GM19238 (cell line): ENCODE measurements around the gene TAS2R13.

Source experiments
- DNase-seq: peaks from one replicate; pipeline ENCODE4 v3.0.0; 2011; ENCODE audit warnings: low spot score; ENCODE audit not compliant: insufficient read length

TAS2R13 gene, protein sequence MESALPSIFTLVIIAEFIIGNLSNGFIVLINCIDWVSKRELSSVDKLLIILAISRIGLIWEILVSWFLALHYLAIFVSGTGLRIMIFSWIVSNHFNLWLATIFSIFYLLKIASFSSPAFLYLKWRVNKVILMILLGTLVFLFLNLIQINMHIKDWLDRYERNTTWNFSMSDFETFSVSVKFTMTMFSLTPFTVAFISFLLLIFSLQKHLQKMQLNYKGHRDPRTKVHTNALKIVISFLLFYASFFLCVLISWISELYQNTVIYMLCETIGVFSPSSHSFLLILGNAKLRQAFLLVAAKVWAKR

GRCh38 chr12:10909462-10909861 lies at the start of gene TAS2R13:
Gene TAS2R13 (minus strand): TSS chr12:10909562. CDS start chr12:10909298, 264 bp downstream.
- DNase-seq: no peak

GRCh38 chr12:10957741-10958140 lies 48.4 kb upstream of the TAS2R13 start:
- no peak for DNase-seq

GRCh38 chr12:10956085-10956484 lies 46.7 kb upstream of the TAS2R13 start:
- DNase-seq: no peak

GRCh38 chr12:10952645-10953044 lies 43.3 kb upstream of the TAS2R13 start:
- no peak for DNase-seq

- no peak for DNase-seq
Measured at GRCh38 chr12:10943167-10943566, 33.8 kb upstream of the TAS2R13 start.

- DNase-seq: no peak
Measured at GRCh38 chr12:10941916-10942607, 32.7 kb upstream of the TAS2R13 start.

- DNase-seq: no peak
Measured at GRCh38 chr12:10941369-10941768, 32.0 kb upstream of the TAS2R13 start.

- DNase-seq: no peak
Measured at GRCh38 chr12:10940389-10940788, 31.0 kb upstream of the TAS2R13 start.

GRCh38 chr12:10939163-10939562 lies 29.8 kb upstream of the TAS2R13 start, which contains the start of gene TAS2R14:
Gene TAS2R14 (minus strand): TSS chr12:10939263. CDS start chr12:10939207, 56 bp downstream.
- no peak for DNase-seq

GRCh38 chr12:10936506-10936905 lies 27.1 kb upstream of the TAS2R13 start:
- DNase-seq: no peak

DNA sequence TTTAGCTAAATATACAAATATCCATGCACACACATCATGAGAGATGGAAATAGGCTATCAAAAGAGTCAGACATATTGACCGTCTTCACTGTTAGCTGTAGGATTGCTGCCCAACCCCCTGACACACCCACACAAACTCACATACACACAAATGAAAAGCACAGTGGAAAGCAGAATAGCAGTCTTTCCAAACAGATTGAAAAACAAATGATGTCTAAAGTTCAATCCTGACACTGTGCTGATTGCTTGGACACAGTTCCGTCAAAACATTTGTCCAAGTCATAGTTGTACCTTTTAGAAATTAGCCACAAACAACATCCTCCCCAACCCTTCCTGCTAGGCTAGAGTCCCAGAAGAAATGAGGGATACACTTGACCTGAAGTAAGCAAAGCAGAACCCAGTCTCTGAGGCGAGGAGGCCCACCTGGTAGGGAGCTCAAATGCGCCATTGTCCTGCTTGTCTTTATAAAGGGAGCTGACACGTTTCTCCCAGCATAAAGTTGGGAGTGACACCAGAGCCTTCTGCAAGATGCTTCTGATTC lies 19.5 kb upstream of the TAS2R13 start, which contains the start of gene PRH2:
TSS of gene PRH2 (plus strand) at position 491 of the 541 bp plus-strand sequence. CDS start at position 529, 38 bp downstream.
- DNase-seq: no peak

DNA sequence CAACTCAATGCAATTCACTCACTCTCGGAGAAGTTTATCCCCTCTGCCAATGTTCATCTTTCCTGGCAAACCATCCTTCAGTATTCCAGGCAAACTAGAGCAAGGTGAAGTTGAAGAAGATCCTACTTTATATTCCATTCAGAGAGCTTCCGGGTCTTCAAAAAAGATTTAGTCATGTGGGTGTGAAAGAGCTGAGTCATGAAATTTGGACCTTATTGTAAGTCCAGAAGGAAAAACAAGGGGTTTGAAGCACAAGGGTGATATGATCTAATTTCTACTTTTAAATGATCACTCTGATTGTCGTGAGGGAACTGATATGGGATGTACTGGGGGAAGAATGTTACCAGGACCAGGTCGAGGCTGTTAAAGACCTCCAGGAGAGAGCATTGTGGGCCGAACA lies 16.9 kb upstream of the TAS2R13 start:
- no peak for DNase-seq

DNA sequence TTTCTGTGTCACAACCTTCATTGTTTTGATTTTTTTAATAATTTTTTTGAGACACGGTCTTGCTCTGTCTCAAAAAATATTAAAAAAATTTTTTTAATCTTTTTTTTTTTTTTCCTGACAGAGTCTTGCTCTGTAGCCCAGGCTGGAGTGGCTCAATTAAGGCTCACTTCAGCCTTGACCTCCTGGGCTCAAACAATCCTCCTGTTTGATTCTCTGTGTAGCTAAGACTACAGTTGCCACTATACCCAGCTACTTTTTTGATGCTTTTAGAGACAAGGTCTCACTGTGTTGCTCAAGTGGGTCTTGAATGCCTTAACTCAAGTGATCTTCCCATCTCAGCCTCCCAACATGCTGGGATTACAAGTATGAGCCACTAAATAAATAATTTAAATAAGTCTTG lies 10.4 kb upstream of the TAS2R13 start:
- no peak for DNase-seq

DNA sequence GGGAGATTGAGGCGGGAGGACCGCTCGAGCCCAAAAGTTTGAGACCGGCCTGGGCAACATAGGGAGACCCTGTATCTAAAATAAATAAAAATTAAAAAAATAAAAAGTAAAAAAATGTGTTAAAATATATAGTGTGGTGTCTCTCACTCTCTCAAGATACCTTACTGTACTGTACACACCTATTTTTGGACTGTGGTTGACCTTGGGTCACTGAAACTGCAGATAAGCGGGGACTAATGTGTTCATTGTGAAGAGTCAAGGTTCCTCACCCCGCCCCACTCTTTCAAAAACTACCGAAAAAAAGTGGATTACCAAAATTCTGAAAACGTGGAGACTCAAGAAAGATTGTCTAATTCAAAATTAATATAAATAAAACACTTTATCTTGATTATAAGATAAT lies 1.0 kb upstream of the TAS2R13 start:
- DNase-seq: no peak

DNA sequence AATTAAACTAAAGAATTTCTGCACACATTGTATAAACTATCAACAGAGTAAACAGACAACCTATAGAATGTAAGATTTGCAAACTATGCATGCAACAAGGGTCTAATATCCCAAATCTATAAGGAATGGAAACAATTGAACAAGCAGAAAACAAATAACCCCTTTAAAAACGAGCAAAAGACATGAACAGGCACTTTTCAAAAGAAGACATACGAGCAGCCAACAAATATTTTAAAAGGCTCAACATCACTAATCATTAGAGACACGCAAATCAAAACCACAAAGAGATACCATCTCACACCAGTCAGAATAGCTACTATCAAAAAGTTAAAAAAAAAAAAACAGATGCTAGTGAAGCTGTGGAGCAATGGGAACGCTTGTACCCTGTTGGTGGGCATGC lies 4.7 kb downstream of the TAS2R13 start:
- no peak for DNase-seq

DNA sequence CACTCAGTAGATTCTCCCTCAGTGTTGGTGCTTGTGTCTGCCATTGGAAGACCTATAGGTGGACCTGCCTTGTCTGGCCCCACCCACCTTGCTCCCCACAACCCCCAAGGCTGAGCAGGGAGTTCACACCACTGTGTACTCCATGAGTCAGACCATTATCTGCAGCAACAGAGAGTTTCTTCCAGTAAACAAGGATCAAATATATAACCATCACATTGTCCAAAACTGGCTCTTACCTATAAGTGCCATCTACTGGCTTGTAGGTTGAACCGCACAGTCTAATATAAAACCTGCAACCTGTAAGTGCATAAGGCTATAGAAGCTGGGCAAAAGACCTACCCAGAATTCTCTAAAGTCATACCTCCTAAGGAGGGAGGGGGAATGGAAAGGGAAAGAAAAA lies 7.9 kb downstream of the TAS2R13 start:
- DNase-seq: no peak

GRCh38 chr12:10900972-10901371 lies 8.4 kb downstream of the TAS2R13 start:
- DNase-seq: no peak

DNA sequence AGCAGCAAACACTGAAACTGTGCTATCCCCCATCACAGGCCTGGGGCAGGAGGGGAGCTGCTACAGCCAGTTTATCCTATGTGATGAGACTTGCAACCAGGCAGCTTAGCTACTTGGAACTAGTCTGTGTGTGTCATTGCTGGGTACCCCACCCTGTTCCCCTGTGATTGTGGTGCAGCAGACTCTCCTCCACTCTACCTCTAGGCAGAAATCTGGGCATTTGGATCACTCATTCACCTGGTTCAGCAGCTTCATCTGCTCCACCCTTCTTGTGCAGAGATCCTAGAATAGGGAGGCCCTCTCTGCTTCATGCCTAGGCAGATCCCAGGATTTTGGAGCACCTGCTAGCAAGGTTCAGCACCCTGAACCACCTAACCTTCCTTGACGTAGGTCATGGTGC lies 8.8 kb downstream of the TAS2R13 start:
- no peak for DNase-seq

DNA sequence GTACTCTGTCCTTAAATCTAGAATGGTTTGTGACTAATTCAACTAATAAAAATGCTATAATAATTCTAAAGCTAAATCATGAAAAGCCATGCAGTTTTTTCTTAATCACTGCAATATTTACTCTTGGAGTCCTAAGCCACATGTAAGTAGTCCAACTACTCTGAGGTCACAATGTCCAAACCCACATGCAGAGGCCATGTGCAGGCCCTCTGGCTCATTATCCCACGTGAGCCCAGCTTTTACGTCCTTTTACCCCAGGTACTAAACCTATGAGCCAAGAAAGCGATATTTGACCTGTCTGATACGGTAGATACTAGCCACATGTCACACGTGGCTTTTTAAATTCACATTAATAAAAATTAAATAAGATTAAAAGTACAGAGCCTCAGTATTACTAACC lies 12.5 kb downstream of the TAS2R13 start:
- no peak for DNase-seq

- no peak for DNase-seq
Measured at GRCh38 chr12:10891937-10892336, 17.4 kb downstream of the TAS2R13 start.

DNA sequence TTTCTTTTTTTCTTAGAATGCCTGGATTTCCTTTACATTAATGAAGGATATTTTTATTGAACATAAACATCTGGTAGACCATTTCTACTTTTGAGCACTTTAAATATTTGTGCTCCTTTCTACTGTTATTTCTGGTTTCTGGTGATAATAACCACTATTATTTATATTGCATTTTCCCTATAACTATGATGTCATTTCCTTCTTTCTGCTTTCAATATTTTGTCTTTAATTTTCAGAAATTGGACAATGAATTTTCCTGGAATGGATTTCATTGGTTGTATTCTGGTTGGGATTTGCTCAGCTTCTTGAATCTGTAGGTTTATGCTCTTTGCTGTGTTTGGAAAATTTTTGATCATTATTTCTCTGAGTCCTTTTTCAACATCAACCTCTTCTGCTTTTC lies 20.1 kb downstream of the TAS2R13 start:
- DNase-seq: no peak

GRCh38 chr12:10884086-10884725 lies 25.2 kb downstream of the TAS2R13 start, which contains the start of gene PRH1:
Gene PRH1 (minus strand): TSS chr12:10884255. CDS start chr12:10884217, 38 bp downstream.
- no peak for DNase-seq
